Endothelial cell of umbilical vein (primary cell): Measurements from ENCODE around the gene RABL6.

Experiments used
- EZH2 ChIP-seq: IDR thresholded peaks from 2 replicates; pipeline ENCODE4 v1.6.1; 2012; ENCODE audit warnings: borderline replicate concordance, low read depth, mild to moderate bottlenecking, moderate library complexity, low read length, inconsistent platforms; ENCODE audit not compliant: severe bottlenecking
- FOS ChIP-seq: IDR thresholded peaks from 2 replicates; pipeline ENCODE4 v1.6.1; 2011; ENCODE audit warnings: mild to moderate bottlenecking, low read length, moderate library complexity, borderline replicate concordance; ENCODE audit not compliant: insufficient read depth
- JUN ChIP-seq: IDR thresholded peaks from 2 replicates; pipeline ENCODE4 v1.6.1; 2011; ENCODE audit warnings: borderline replicate concordance, low read depth; ENCODE audit not compliant: insufficient read length, insufficient read depth
- POLR2A ChIP-seq: IDR thresholded peaks from 2 replicates; pipeline ENCODE4 v1.6.1; 2012; ENCODE audit warnings: low read depth, mild to moderate bottlenecking, control low read depth, low read length
- POLR2AphosphoS5 ChIP-seq: IDR thresholded peaks from 2 replicates; pipeline ENCODE4 v1.6.1; 2012; ENCODE audit warnings: low read depth, mild to moderate bottlenecking, control low read depth, low read length, moderate library complexity; ENCODE audit not compliant: insufficient read depth
- TF ChIP-seq, protein P1 (sequence below), 2 donors: IDR thresholded peaks; 1 replicate in 1 of 2; 2 replicates in 1 of 2; pipeline ENCODE4 v1.5.1; 2011; ENCODE audit warnings: low read length in 2 of 2, mild to moderate bottlenecking in 2 of 2, moderate library complexity in 2 of 2, control low read depth in 1 of 2, inconsistent platforms in 1 of 2, low read depth in 1 of 2; ENCODE audit not compliant: insufficient read depth in 1 of 2; ENCODE audit errors: extremely low read depth in 1 of 2
- TF ChIP-seq, protein P2 (sequence below): IDR thresholded peaks from 2 replicates; pipeline ENCODE4 v1.6.1; 2011; ENCODE audit not compliant: insufficient read depth, insufficient read length

DNA sequence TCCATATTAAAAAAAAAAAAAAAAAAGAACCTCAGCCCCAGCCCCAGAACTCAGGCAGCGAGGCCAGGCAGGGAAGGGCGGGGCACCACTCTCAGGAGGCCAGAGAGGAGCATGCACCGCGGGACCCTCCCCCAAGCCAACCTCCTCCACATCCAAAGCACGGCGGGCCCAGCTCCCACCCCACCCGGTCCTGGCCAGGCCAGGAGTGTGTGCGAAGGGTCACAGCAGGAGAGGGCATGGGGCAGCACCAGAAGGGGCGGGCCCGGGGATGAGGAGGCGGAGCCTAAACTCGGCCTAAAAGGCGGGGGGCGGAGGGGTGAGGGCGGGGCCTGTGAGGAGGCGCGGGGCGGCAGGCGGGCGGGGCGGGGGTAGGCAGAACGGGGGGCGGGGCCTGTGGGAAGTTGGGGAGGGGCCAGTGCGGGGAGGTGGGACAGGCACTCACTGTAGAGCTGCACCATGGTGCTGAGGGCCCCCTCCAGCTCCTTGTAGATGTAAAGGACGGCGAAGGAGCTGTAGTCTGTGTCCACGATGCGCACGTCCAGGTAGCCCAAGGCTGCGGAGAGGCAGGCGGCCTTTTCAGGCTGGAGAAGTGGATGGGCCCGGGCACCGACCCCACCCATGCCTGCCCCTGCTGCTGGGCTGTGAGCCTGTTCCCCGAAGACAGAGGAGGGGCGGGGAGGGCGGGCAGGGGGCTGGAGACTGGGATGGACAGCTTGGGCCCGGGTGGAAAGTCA is 44.7 kb upstream of the RABL6 start:
- no peak for TF ChIP-seq EZH2
- TF ChIP-seq, protein P1, sequence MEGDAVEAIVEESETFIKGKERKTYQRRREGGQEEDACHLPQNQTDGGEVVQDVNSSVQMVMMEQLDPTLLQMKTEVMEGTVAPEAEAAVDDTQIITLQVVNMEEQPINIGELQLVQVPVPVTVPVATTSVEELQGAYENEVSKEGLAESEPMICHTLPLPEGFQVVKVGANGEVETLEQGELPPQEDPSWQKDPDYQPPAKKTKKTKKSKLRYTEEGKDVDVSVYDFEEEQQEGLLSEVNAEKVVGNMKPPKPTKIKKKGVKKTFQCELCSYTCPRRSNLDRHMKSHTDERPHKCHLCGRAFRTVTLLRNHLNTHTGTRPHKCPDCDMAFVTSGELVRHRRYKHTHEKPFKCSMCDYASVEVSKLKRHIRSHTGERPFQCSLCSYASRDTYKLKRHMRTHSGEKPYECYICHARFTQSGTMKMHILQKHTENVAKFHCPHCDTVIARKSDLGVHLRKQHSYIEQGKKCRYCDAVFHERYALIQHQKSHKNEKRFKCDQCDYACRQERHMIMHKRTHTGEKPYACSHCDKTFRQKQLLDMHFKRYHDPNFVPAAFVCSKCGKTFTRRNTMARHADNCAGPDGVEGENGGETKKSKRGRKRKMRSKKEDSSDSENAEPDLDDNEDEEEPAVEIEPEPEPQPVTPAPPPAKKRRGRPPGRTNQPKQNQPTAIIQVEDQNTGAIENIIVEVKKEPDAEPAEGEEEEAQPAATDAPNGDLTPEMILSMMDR (IDR thresholded peaks at IDR 0.05; ENCODE audit: extremely low read depth in 1 of 2, insufficient read depth in 1 of 2, low read depth in 1 of 2, low read length in 2 of 2) = no peak
- no peak for TF ChIP-seq POLR2A
- no peak for TF ChIP-seq FOS
- no peak for TF ChIP-seq POLR2AphosphoS5
- TF ChIP-seq, protein P2, sequence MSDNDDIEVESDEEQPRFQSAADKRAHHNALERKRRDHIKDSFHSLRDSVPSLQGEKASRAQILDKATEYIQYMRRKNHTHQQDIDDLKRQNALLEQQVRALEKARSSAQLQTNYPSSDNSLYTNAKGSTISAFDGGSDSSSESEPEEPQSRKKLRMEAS = no peak
- no peak for TF ChIP-seq JUN
